Activated CD4-positive, alpha-beta T cell treated with anti-CD3 and anti-CD28 coated beads, Interleukin-2, amount 50 U/mL, for 24 hours (primary cell): Measurements from ENCODE around the gene MAP2K5.

Source experiments
- DNase-seq, 2 donors: peaks; one replicate each; pipeline ENCODE4 v3.0.0-alpha.2; 2020; ENCODE audit warnings: low read depth in 1 of 2, low spot score in 1 of 2

MAP2K5 gene

DNA sequence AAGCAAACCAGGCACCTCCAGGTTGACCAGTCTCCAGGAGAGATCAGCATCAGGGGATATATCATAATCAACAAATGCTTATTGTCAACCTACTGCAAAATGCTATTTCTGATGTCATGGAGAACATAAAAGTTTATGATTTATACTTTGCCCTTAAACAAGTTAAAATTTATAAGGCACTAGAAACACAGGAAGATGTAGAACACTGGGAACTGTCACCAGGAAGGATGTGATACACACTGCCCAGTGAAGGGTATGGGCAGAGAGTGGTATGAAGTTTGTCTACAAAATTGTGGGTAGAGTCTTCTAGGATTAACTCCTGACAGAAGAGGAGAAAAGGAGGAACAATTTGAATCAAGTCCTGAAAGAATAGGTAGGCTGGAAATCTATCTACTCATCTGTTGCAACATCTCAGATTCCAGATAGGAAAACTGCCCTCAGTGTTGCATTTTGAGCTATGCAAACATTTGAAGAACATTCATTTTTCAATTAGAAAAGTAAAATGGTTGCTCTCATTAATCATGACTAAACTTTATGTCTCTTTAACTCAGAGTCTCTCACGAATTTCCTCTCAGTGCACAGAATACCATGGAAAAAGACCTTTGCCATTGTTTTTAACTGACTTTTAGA is 176.9 kb downstream of the MAP2K5 start:
- no peak for DNase-seq

DNA sequence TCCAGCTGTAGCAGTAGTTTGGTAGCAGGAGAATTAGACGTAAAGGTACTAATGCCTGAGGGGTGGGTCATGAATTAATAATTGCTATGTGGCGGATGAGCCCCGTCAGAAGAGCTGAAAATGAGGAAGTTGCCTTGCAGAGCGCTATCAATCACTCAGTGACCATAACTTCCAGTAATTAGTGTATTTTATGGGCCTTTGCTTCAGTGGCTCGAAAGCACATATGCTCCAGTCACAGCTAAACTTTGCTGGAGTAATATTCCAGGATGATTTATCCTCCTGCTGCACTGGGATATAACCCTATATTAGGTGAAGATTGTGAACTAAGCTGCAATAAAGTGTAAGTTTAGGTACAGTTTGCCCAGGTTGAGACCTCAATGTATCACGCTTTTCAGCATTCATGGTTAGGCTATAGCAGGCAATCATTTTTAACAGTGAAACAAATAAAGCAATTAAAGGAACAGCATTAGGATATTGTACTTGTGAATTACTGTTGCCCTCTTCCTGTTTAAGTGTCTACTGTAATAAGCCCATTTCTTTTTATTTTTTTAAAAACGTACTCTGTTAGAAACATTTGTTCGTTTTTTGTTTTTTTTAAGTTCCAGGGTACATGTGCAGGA is 178.2 kb downstream of the MAP2K5 start:
- DNase-seq: no peak

DNA sequence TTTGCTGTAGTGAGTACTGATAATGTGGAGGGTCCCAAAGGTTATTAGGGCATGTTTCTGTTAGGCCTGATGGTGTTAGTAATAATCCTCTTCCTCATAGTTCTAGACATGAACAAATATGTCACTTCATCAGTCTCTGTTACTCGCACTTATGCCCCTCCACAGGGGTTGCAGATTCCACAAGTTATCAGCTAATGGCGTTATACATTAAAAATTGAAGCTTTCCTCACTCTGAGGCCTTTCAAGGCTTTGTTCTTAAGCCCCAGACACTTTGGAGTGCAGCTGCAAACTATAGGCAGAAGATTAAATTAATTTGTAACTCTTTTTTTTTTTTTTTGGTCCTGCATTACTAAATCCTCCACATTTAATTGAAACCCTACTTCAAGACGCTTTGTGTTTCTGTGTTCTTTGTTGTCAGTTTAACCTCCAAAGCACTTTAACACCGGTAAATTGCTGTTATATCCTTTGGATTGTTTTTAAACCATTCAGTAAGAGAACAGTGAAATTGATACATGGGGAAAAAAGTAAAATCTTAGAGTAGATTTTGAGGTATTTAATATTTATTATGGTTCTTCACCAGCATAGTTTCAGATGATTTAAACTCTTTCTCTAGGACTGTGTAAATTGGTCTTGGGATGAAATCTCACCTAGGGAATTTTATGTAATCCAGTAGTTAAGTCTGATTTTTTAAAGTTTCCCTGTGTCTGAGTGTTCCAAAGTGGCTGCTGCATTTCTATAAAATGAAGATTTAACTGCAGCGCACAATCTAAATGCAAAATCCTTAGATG is 179.7 kb downstream of the MAP2K5 start:
- DNase-seq: no peak

DNA sequence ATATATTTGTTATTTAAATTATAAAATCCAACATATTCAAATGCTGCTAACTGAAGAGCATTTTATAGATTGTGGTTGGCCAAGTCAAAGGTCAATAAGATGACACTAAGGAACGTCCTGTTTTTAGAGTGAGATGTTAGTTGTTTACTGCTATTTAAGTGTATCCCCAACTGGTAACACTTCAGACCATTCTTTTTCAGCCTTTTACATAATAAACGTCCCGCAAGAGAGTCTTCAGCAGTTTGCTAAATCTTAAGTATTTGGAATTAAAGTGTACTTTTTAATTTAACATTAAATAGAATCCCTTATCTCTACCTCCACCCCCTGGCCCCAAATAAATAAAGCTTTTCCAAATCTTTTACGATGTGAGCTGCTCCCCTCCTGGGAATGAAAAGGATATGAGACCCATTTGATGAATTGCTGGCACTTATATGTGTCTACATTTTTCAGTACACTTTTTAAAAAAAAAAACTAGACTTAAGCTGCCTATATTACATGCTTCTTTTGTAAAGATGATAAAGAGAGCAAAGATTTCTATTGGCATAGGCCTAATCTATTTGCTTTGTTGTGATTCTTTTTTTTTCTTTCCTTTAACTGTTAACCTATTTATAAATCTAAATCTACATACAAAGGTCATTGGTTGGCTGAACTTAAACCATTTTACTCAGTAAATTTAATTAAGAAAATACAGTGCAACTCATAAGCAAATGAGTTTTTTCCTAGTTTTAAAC is 181.0 kb downstream of the MAP2K5 start:
- no peak for DNase-seq

DNA sequence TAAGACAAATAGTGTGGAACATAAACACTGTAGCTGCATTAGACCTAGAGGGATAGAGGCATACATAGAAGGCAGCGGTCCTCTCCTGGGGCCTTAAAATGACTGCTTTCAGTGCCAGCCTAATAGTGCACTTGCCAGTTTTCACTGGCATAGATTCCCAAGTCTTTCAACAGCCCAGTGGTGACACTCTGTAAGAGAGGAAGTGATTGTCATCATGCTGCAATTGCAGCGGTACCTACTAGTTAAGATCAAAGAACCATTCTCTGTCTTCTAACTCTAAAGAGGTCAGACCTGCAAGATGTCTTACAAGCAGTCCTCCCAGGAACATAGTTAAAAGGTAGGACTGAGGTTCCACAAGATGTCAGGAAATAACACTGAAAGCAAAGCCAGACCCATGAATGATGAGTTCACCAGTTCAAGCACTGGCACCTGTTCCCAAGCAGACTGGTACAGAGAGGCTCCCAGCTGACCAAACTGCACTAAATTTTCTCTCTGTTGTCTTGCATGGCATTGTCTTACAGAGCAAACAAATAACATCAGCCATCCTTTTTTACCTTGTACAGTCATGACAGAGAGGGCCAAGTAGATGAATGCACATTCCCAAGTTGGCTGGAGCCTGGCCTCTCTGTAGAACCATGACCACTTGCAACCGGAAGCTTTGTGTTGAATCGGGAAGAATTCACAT is 182.3 kb downstream of the MAP2K5 start:
- no peak for DNase-seq

DNA sequence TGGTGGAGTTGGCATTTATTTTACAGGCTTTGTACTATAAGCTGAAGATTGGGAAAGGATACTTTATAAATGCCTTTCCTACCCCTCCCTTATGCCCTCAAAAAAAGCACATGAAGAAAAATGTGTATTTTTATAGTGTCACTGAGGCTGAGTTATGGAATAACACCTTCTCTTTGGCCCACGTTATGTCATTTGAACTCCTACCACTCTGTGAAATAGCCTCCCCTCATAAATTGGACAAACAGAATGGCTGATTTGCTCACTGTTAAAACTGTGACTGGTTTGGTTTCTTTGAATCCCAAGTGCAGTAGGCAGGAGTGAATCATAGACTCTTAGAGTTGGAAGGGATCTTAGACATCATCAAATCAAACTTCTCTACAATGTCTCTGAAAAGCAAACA is 187.6 kb downstream of the MAP2K5 start:
- DNase-seq: no peak

DNA sequence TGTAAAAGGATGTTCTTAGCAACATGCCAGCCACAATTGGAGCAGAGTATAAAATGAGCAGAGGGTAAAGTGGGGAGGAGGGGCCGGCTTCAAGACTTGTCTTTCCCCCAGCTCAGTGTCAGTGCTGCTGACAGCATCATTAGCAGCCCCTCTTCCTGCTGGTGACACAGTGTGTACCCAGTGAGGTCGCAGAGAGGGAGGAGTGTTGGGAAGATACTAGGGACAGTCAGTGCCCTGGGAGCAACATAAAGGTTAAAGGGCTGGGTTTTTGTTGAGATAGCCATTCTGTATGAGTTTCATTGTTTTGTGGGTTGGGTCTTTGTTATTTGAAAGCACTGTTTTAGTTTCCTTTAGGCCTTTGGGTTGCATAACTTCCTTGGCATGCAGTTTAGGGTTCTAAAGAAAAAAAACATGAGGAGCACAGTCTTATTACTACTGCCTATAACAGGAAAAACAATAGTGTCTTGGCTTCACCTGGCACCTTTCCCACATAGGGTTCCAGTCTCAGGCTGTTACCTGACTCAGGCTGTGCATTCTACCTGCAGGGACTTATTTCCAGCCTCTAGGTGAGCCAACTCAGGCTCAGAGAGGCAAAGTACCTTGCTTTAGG is 188.7 kb downstream of the MAP2K5 start:
- no peak for DNase-seq

DNA sequence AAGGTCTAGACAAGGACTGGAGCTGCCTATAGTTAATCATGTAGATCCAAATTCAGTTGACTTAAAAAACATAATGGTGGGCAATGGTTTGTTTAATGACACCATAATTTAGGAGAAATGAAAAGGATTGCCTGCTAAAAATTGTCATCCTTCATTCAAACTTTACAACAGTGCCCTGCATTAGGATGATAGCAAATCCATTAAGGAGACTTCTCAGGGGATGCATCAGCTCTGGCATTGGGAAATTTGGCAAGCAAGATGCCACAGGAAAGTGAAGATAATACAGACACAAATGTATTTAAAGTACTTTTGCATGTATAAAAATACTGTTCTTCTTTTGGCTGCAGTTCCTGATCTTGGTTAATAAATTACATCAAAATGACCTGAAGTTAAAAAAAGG is 189.7 kb downstream of the MAP2K5 start:
- no peak for DNase-seq

DNA sequence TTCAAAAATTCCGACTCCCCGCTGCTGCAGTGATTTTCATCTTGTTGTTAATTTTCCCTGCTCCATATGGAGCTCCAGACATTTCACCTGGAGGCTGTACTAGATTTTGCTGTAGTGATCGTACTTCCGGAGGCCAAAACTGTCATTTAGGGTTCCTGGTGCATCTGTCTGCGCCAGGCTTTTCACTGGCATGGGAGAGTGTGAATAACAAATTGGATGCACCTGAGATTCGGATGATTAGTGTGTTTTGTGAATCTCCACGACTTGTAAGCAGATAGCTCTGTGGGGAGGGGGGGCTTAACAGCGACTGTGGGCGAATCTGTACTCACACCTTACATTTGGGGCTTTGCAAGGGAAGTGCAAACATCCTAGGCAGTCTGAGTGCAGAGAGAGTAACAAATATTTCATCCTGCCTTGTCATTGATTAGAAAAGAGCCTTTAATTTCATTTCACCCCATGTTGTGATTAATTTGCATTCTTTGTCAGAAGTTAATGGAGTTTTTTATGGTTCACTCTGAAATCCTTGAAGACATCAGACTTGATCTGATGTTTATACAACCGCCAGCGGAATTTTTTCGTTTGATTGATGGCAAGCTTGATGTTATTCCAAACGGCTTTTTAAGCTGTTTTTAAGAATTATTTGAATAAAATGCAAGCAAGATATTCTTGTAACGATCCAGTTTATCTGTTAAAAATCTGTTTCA is 190.3 kb downstream of the MAP2K5 start:
- DNase-seq: no peak

DNA sequence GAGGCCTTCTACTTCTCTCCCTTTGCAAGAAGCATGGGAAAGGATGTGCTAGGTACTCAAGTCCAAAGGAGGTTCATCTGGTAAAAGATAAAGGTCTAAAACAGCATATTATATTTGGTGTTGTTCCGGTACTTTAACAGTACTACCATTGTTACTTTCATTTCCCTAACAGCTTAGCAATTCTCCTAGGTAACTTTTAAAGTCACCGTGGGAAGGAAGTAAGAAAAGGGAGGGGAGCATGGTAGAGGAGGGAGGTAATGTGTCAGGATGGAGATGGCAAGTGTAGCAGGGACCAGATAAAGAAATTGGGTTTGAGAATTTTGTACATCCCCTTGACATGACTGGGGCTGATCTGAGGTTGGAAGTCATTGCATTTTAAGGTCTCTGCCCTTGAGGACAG is 193.4 kb downstream of the MAP2K5 start:
- no peak for DNase-seq

DNA sequence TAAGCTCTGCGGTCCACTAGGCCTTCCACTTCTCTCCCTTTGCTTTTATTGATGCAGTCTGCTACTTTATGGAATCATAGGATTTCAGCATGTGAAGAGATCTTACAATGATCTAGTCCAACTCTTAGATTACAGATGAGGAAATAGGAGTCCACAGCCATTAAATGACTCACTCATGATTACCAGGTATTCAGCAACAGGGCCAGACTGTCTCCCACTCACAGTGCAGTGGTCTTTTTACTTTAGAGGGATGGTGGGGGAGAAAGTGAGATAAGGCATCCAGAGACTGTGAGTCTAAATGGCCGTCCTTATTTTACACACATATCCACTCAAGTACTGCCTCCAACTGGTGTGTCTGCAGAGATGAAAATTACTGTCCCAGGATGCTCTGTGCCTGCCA is 194.3 kb downstream of the MAP2K5 start:
- no peak for DNase-seq

DNA sequence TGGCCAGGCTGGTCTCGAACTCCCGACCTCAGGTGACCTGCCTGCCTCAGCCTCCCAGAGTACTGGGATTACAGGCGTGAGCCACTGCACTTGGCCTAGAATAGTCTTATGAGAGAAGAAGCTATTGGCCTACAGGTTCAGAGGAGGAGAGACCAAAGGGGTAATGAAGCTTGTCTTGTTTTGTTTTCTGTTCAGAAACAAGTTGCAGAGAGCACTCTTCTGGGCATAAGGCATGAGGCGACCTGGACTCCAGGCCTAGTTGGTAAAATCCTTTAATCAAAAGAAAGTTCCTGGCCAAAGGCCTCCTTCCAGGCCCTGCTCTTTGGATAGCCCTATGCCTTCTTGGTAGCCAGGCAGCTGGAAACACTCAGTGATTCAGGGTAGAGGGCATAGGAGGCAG is 195.6 kb downstream of the MAP2K5 start:
- no peak for DNase-seq

DNA sequence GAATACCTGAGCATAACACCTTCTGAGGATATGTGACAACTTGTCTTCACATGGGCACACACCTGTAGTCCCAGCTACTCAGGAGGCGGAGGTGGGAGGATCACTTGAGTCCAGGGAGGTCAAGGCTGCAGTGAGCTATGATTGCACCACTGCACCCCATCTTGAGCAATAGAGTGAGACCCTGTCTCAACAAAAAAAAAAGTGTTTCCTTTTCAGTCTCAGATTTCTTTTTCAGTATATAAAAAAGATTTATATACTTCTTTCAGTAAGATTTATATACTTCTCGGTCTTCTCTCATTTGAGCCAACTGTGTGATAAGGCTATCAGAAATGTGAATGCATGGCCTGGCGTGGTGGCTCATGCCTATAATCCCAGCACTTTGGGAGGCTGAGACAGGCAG is 197.9 kb downstream of the MAP2K5 start:
- no peak for DNase-seq

DNA sequence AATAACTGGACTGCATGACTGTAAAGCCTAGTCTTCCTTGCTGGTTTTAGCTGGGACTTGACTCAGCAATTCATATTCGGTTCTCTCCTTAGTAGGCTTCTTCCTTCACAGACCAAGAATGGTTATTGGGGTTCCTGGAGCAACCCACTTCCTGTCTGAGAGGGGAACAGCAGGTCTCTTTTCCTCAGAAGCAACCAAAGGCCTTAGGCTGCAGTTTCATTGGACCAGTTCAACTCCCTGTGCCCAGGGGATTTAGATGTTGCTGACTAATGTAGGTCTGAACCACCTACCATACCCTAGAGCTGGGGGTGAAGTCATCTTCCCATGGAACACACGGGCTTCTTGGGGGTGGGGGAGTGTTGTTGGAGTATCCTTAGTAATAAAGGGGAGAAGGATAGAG is 198.8 kb downstream of the MAP2K5 start:
- no peak for DNase-seq

DNA sequence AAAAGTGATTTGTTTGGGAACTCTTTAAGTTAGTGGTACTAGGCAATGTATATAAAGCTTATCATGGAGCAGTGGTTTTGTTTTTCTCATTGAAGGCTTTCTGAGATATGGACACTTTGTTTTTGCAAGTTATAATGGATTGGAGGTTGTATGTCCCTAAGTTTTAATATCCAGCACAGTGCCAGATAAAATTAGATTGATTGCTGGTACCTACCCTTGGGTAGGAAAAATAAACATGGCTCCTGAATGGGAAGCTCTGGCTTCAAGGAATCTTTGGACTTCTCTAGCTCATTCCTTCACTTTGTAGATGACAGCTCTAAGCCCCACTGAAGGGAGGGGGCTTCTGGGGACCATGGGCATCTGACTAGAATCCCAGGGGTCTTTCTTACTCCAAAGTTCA is 201.1 kb downstream of the MAP2K5 start:
- no peak for DNase-seq

DNA sequence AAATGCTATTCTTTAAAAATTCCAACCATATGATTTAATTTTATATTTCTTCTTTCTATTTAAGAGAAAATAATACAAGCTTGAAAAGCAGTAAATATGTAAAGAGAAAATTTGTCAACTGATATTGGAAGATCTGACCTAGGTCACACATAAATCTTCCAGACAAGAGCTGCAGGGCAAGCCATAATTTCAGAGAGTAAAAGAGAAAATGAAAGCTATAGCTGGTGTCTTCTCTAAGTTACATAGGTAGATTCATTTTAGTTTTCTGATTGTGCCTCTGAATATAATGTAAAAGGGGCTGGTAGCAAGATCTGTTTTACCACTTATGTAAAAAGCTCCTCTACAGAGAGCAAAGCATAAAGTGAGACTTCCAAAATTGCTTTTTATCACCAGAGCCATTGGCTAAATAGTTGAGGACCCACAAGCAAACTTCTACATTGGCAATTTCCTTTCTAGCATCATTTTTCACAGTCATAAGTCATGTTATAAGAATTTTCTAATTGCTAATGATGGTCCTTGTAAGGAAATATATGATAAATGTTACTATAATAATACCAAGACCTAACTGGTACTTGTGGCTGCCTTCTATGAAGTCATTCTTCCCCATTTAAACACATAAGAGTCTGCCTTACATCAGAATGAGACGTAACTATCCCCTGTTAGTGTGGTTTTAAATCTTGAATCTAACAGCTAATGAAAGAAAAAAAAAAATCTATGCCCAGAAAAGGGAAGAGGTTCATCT is 202.0 kb downstream of the MAP2K5 start:
- no peak for DNase-seq

DNA sequence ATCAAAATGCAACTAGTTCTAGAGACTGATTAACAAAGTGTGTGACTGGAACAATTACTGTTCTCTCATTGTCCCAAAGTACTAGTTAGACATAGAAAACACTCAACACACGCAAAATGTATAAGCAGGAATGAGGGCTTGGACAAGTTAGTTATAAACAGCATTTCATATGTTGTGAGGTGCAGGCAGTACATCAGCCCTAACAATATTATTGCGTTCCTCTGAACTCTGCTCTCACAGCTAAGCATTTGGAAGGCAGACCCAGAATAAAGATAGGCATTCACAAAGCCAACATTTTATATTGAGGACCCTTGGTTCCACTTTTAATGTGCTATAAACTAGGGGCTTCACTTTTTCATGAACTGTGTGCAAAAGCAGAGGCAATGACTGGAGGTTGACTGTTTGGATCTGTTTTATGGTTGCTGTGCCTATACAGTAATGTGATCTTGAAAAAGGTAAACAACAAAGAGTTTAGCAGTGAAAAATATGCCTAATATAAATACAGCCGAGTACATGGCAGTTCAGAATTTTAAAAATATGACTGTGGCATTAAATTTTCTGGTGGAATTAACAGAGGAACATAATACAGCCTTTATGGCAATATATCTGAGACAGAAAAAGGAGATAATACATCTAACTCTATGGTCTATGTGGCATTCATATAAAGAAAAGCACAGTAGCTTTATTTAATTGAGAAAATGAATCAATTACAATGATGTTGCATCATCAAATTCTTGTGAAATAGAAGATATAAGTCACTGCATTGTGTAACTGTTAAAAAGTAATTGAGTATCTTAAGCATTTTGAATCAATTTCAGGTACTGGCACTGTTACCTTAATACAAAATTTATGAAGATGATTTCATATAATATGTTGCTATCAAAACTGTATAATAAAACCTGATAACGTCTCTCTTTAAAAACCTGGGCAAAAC is 202.8 kb downstream of the MAP2K5 start:
- DNase-seq: no peak

DNA sequence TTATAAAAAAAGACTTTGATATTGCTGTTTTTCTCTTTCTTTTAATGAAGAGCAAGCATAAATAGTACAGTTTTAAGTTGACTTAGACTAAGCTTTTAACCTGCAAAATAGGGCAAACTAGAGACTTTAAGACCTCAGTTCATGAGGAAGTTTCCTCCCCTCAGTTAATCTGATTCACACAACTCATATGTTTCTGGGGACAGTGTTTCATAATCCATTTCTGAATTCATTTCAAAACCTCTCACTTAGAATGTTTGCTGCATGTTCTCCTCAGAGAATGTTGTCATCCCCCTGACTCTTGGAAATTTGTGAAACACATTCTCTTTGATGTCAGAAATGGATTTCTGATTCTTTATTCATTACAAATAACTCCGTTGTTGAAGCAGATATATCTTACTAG is 203.5 kb downstream of the MAP2K5 start:
- no peak for DNase-seq
